AG04450 (cell line): ENCODE data around the gene GNL3. TPM values are rescaled to one million over a fixed set of nuclear protein-coding genes. Genes with fewer than 3 reads are reported as not detected.

Experiments
- CTCF ChIA-PET: fragments of 300-600, 350-600 bp; formaldehyde crosslinking; extraction: SDS; loops from one replicate; lab custom pipeline; 2022; ENCODE audit warnings: antibody characterized with exemption, inconsistent platforms; lab: Charles Lee
- POLR2A ChIA-PET: fragments of 350-600 bp; formaldehyde crosslinking; extraction: SDS; loops from one replicate; lab custom pipeline; 2021; ENCODE audit warnings: antibody characterized with exemption, inconsistent platforms; lab: Yijun Ruan, JAX
- DNase-seq: peaks from one replicate; pipeline ENCODE4 v3.0.0-alpha.2; 2011; ENCODE audit warnings: low read depth, low spot score
- H3K27ac ChIP-seq: one replicate; pipeline ENCODE4 v1.5.1; 2012; ENCODE audit warnings: low read depth, low read length, control low read depth
- H3K27me3 ChIP-seq: one replicate; pipeline ENCODE4 v1.6.0; 2012; ENCODE audit warnings: low read length; ENCODE audit not compliant: control insufficient read depth, insufficient read depth
- H3K4me3 ChIP-seq: 2 replicates; pipeline ENCODE4 v1.5.1; 2011; ENCODE audit warnings: mild to moderate bottlenecking, low read depth, low read length, control low read depth
- H3K9me3 ChIP-seq: 2 replicates; pipeline ENCODE4 v1.5.1; 2012; ENCODE audit warnings: low read length; ENCODE audit not compliant: control insufficient read depth, insufficient read depth
- CTCF ChIP-seq: IDR thresholded peaks from 2 replicates; pipeline ENCODE4 v1.5.1; 2011; ENCODE audit warnings: low read depth, low read length, control low read depth, inconsistent platforms
- polyA plus RNA-seq: library from polyadenylated mRNA; depleted of rRNA; stranded (reverse); fragments of >200 nt; gene quantifications from 2 replicates; pipeline ENCODE4 v1.2.3, GENCODE V29; 2011

GNL3 gene
- polyA plus RNA-seq, 1 experiment, result 81.7 TPM

GRCh38 chr3:52650439-52650838 is 35.4 kb upstream of the GNL3 start:
- ChIA-PET POLR2A (no interaction called here), CTCF (no interaction called here)
- DNase-seq, result no peak
- Histone ChIP-seq H3K27ac (no peak overlapping the region), H3K9me3 (no peaks in the 10 kb centered on the region), H3K27me3 (no peaks in the 10 kb centered on the region), H3K4me3 (no peak overlapping the region)
- TF ChIP-seq CTCF, result no peak

- Histone ChIP-seq H3K27me3 (no peaks in the 10 kb centered on the region), H3K4me3 (no peak overlapping the region), H3K27ac (no peak overlapping the region), H3K9me3 (no peaks in the 10 kb centered on the region)
- ChIA-PET POLR2A (no interaction called here), CTCF (no interaction called here)
- no peak for DNase-seq
- TF ChIP-seq CTCF, result no peak
These were observed 34.2 kb upstream of the GNL3 start for GRCh38 chr3:52651592-52651991.

- POLR2A ChIA-PET, result interaction anchor here (0.6 kb wide), 1 partner anchor 42 kb away, joined by 6 read pairs; no protein-coding TSS in a partner anchor
- H3K9me3 ChIP-seq, result no peaks in the 10 kb centered on the region
- CTCF ChIA-PET, result no interaction called here
- H3K4me3 ChIP-seq, result no peak overlapping the region
- no peak for TF ChIP-seq CTCF
- H3K27me3 ChIP-seq, result no peaks in the 10 kb centered on the region
- H3K27ac ChIP-seq, result no peak overlapping the region
- DNase-seq, result no peak
These were observed 29.9 kb upstream of the GNL3 start for GRCh38 chr3:52655895-52656294.

- DNase-seq, result no peak
- Histone ChIP-seq H3K4me3 (no peak overlapping the region), H3K9me3 (no peaks in the 10 kb centered on the region), H3K27me3 (no peaks in the 10 kb centered on the region), H3K27ac (no peak overlapping the region)
- CTCF ChIA-PET, result no interaction called here
- POLR2A ChIA-PET, result no interaction called here
- no peak for TF ChIP-seq CTCF
These were observed 25.8 kb upstream of the GNL3 start for GRCh38 chr3:52660046-52660445.

GRCh38 chr3:52663098-52663497 is 22.7 kb upstream of the GNL3 start:
- Histone ChIP-seq H3K4me3 (no peak overlapping the region), H3K9me3 (no peaks in the 10 kb centered on the region), H3K27me3 (no peaks in the 10 kb centered on the region), H3K27ac (no peak overlapping the region)
- TF ChIP-seq CTCF, result no peak
- DNase-seq, result no peak
- POLR2A ChIA-PET, result no interaction called here
- CTCF ChIA-PET, result no interaction called here
